Dendritic cell treated with granulocyte-macrophage colony-stimulating factor and Interleukin-4, amounts not matched to agents 40 ng/mL and 50 ng/mL, for 4 days (primary cell): ENCODE results near the gene CTNNA2.

Experiments
- H3K27ac Mint-ChIP-seq: one replicate; pipeline ENCODE4 v1.8.0; 2022; ENCODE audit warnings: mild to moderate bottlenecking, mixed read lengths
- H3K27me3 Mint-ChIP-seq: one replicate; pipeline ENCODE4 v1.8.0; 2022; ENCODE audit warnings: mild to moderate bottlenecking, mixed read lengths
- H3K36me3 Mint-ChIP-seq: one replicate; pipeline ENCODE4 v1.8.0; 2022; ENCODE audit warnings: low read depth, mixed read lengths
- H3K4me1 Mint-ChIP-seq: one replicate; pipeline ENCODE4 v1.8.0; 2022; ENCODE audit warnings: low read depth, mixed read lengths
- H3K4me3 Mint-ChIP-seq: one replicate; pipeline ENCODE4 v1.8.0; 2022; ENCODE audit warnings: mild to moderate bottlenecking, moderate library complexity, mixed read lengths
- H3K9me3 Mint-ChIP-seq: one replicate; pipeline ENCODE4 v1.8.0; 2022; ENCODE audit warnings: mixed read lengths
- intact Hi-C: fragments of 100-400 bp; cut with micrococcal nuclease; formaldehyde crosslinking; loops from one replicate; pipeline ENCODE4 v1.15.0; 2022

Gene CTNNA2

GRCh38 chr2:80333886-80334285 is 821.0 kb downstream of the CTNNA2 start:
- Mint-ChIP-seq H3K27ac (no peak overlapping the region), H3K36me3 (no peaks in the 10 kb centered on the region), H3K27me3 (no peaks in the 10 kb centered on the region), H3K4me1 (no peaks in the 10 kb centered on the region), H3K4me3 (no peak overlapping the region), H3K9me3 (no peaks in the 10 kb centered on the region)
- intact Hi-C loops: no loop called here

DNA sequence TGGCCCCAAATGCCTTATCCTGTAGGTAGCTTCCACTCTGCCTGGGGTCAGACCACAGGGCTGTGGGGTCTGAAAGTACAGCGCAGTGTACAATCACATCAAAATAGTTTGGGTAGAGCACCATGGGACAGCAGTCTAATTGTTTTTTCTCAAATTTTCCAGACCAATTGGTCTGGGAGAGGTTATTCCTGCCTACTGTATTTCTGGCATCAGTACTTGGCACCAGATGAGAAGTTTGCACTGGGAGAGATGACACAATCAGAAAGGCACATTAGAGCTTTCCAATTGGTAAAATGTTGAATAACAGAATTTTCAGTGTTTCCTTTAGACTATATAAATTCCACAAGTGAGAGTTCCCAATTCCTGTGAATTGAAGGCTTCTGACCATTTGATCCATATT is 822.6 kb downstream of the CTNNA2 start:
- intact Hi-C loops: no loop called here
- no peaks in the 10 kb centered on the region for H3K4me1 Mint-ChIP-seq
- no peaks in the 10 kb centered on the region for H3K27me3 Mint-ChIP-seq
- no peaks in the 10 kb centered on the region for H3K9me3 Mint-ChIP-seq
- H3K36me3 Mint-ChIP-seq: no peaks in the 10 kb centered on the region
- H3K27ac Mint-ChIP-seq: no peak overlapping the region
- no peak overlapping the region for H3K4me3 Mint-ChIP-seq

GRCh38 chr2:80338794-80339193 is 825.9 kb downstream of the CTNNA2 start:
- Mint-ChIP-seq H3K27ac (no peak overlapping the region), H3K36me3 (no peaks in the 10 kb centered on the region), H3K27me3 (no peaks in the 10 kb centered on the region), H3K4me1 (no peaks in the 10 kb centered on the region), H3K9me3 (no peaks in the 10 kb centered on the region), H3K4me3 (no peak overlapping the region)
- intact Hi-C loops: no loop called here

DNA sequence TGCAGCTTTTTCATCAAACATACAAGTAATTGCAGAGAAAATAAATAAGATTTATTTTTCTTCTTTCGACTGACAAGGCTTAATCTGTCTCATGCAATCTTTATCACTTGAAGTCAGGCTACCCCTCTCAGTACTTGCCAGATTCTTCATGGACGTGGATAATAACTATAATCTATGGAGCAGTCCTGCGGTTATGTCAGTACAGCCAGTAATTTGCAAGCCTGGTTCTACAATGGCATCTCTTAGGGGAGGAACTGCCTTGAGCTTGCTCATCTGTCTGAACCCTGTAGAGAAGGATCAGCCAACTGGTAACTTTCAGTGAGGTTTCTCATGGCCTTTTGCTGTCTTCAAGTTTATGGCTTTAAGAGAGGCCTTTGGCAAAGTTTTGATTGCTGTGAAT is 827.2 kb downstream of the CTNNA2 start:
- Mint-ChIP-seq H3K36me3 (no peaks in the 10 kb centered on the region), H3K4me1 (no peaks in the 10 kb centered on the region), H3K27ac (no peak overlapping the region), H3K27me3 (no peaks in the 10 kb centered on the region), H3K9me3 (peaks cover 7% of the 10 kb centered on the region), H3K4me3 (no peak overlapping the region)
- intact Hi-C loops: no loop called here

- intact Hi-C loops: no loop called here
- Mint-ChIP-seq H3K27me3 (no peaks in the 10 kb centered on the region), H3K36me3 (no peaks in the 10 kb centered on the region), H3K4me3 (no peak overlapping the region), H3K9me3 (peaks cover 7% of the 10 kb centered on the region), H3K4me1 (no peaks in the 10 kb centered on the region), H3K27ac (no peak overlapping the region)
These were observed 835.2 kb downstream of the CTNNA2 start for GRCh38 chr2:80348078-80348477.

GRCh38 chr2:80348953-80349352 is 836.1 kb downstream of the CTNNA2 start:
- Mint-ChIP-seq H3K4me1 (no peaks in the 10 kb centered on the region), H3K27me3 (no peaks in the 10 kb centered on the region), H3K4me3 (no peak overlapping the region), H3K27ac (no peak overlapping the region), H3K9me3 (peaks cover 7% of the 10 kb centered on the region), H3K36me3 (no peaks in the 10 kb centered on the region)
- intact Hi-C loops: no loop called here

- Mint-ChIP-seq H3K9me3 (no peaks in the 10 kb centered on the region), H3K27ac (no peak overlapping the region), H3K36me3 (no peaks in the 10 kb centered on the region), H3K27me3 (no peaks in the 10 kb centered on the region), H3K4me1 (no peaks in the 10 kb centered on the region), H3K4me3 (no peak overlapping the region)
- intact Hi-C loops: no loop called here
These were observed 838.4 kb downstream of the CTNNA2 start for GRCh38 chr2:80351231-80351630.

- no peaks in the 10 kb centered on the region for H3K36me3 Mint-ChIP-seq
- intact Hi-C loops: no loop called here
- H3K4me1 Mint-ChIP-seq: no peaks in the 10 kb centered on the region
- H3K9me3 Mint-ChIP-seq: no peaks in the 10 kb centered on the region
- no peak overlapping the region for H3K4me3 Mint-ChIP-seq
- no peak overlapping the region for H3K27ac Mint-ChIP-seq
- no peaks in the 10 kb centered on the region for H3K27me3 Mint-ChIP-seq
These were observed 842.0 kb downstream of the CTNNA2 start for GRCh38 chr2:80354858-80355257.

DNA sequence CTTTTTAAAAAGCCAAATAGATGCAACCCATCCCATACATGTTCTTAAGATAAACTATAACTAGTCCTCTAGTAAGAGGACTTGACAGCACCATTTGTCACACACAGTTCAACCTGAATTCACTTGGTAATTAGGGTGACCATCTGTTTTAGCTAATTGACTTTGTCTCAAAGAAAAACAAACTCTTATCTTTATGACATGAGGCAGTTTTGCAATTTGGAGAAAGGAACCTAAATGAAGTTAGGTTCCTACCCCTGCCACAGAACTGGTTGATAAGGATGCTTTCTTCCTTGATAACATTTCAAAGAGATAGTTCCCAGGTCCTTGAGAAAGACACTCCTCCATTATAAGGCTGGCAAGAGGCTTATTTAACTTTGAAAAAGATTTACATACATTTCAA is 849.1 kb downstream of the CTNNA2 start:
- H3K27me3 Mint-ChIP-seq: no peaks in the 10 kb centered on the region
- no peaks in the 10 kb centered on the region for H3K4me1 Mint-ChIP-seq
- no peaks in the 10 kb centered on the region for H3K36me3 Mint-ChIP-seq
- no peaks in the 10 kb centered on the region for H3K9me3 Mint-ChIP-seq
- no peak overlapping the region for H3K27ac Mint-ChIP-seq
- intact Hi-C loops: no loop called here
- no peak overlapping the region for H3K4me3 Mint-ChIP-seq

DNA sequence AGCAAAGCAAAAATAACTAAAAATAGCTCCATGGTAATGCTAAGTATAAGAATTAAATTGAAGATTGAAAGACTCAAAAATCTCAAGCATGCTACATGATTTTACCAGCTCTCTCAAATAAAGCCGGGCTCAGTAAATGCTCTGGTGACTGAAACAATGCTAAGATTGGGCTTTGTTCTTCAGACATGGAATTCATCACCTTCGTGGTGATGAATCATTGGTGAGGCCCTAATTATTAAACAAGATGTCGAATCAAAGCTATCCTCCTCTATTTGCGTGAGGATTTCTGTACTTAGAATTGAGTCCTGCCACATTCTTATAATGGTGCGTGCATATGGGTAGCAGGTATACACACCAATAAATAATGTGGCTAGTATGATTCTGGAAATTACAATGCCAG is 850.5 kb downstream of the CTNNA2 start:
- Mint-ChIP-seq H3K27ac (no peak overlapping the region), H3K4me1 (no peaks in the 10 kb centered on the region), H3K4me3 (no peak overlapping the region), H3K27me3 (no peaks in the 10 kb centered on the region), H3K36me3 (no peaks in the 10 kb centered on the region), H3K9me3 (no peaks in the 10 kb centered on the region)
- intact Hi-C loops: no loop called here

- Mint-ChIP-seq H3K27ac (no peak overlapping the region), H3K4me1 (no peaks in the 10 kb centered on the region), H3K36me3 (no peaks in the 10 kb centered on the region), H3K27me3 (no peaks in the 10 kb centered on the region), H3K9me3 (no peaks in the 10 kb centered on the region), H3K4me3 (no peak overlapping the region)
- intact Hi-C loops: no loop called here
These were observed 851.0 kb downstream of the CTNNA2 start for GRCh38 chr2:80363791-80364349.

DNA sequence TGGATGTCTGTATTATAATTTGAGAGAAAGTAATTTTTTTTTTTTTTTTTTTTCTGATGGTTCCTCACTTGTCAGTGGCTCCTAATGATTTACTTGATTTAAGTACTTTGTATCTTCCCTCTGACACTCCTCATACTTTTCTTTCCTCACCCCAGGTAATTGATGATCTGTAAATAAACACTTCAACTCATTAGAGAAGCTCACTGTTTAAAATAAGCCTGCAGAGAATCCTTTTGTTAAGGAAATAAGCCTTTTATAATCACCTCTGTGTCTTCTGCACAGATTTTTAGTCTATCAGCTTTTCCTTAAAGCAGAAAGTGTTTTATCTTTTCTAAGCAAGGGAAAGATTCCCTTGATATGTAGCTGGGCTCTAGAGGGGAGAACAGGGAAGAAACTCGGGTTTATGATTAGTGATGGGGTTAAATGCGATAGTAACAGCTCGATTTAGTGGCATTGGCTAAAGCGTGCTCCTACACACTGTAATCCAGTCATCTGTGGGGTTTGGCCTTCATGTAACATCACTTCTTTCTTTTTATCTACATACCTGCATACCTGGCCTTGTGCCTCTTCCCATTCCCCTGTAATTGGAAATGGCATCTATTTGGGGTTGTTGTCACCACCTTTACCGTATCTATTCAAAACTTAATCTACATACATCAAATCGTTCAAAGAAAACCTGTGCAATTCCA is 851.8 kb downstream of the CTNNA2 start:
- H3K9me3 Mint-ChIP-seq: no peaks in the 10 kb centered on the region

GRCh38 chr2:80365762-80366161 is 852.9 kb downstream of the CTNNA2 start:
- H3K4me3 Mint-ChIP-seq: no peak overlapping the region
- H3K36me3 Mint-ChIP-seq: no peaks in the 10 kb centered on the region
- intact Hi-C loops: no loop called here
- no peak overlapping the region for H3K27ac Mint-ChIP-seq
- H3K4me1 Mint-ChIP-seq: no peaks in the 10 kb centered on the region
- H3K27me3 Mint-ChIP-seq: no peaks in the 10 kb centered on the region
- H3K9me3 Mint-ChIP-seq: no peaks in the 10 kb centered on the region

More for the DNA sequence above, 851.8 kb downstream of the CTNNA2 start:
- no peaks in the 10 kb centered on the region for H3K27me3 Mint-ChIP-seq
- no peaks in the 10 kb centered on the region for H3K36me3 Mint-ChIP-seq
- intact Hi-C loops: no loop called here
- no peak overlapping the region for H3K4me3 Mint-ChIP-seq
- H3K27ac Mint-ChIP-seq: no peak overlapping the region
- H3K4me1 Mint-ChIP-seq: no peaks in the 10 kb centered on the region

GRCh38 chr2:80370375-80371009 is 857.6 kb downstream of the CTNNA2 start:
- no peaks in the 10 kb centered on the region for H3K27me3 Mint-ChIP-seq
- intact Hi-C loops: no loop called here
- H3K36me3 Mint-ChIP-seq: no peaks in the 10 kb centered on the region

DNA sequence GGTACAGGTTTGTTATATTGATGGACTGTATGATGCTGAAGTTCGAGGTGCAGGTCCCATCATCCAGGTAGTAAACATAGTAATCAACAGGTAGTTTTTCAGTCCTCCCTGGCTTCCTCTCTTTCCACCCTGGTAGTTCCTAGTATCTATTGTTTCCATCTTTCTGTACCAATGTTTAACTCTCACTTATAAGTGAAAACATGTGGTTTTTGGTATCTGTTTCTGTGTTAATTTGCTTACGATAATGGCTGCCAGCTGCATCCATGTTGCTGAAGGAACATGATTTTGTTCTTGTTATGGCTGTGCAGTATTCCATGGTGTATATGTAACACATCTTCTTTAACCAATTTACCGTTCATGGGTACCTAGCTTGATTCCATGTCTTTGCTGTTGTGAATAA is 861.3 kb downstream of the CTNNA2 start:
- no peaks in the 10 kb centered on the region for H3K27me3 Mint-ChIP-seq
- H3K27ac Mint-ChIP-seq: no peak overlapping the region
- H3K36me3 Mint-ChIP-seq: no peaks in the 10 kb centered on the region
- H3K4me3 Mint-ChIP-seq: no peak overlapping the region
- intact Hi-C loops: no loop called here
- peaks cover 6% of the 10 kb centered on the region for H3K9me3 Mint-ChIP-seq
- H3K4me1 Mint-ChIP-seq: no peaks in the 10 kb centered on the region

More at GRCh38 chr2:80370375-80371009, 857.6 kb downstream of the CTNNA2 start:
- Mint-ChIP-seq H3K4me3 (no peak overlapping the region), H3K27ac (no peak overlapping the region), H3K9me3 (peaks cover 6% of the 10 kb centered on the region), H3K4me1 (no peaks in the 10 kb centered on the region)
